GM21515 (cell line): Measurements from ENCODE around the gene PHF11.

ENCODE experiments used
- ATAC-seq: cut with Tn5 transposase; IDR thresholded peaks from one replicate; pipeline ENCODE4 v1.9.1; 2021; ENCODE audit not compliant: unreplicated experiment

PHF11 gene

DNA sequence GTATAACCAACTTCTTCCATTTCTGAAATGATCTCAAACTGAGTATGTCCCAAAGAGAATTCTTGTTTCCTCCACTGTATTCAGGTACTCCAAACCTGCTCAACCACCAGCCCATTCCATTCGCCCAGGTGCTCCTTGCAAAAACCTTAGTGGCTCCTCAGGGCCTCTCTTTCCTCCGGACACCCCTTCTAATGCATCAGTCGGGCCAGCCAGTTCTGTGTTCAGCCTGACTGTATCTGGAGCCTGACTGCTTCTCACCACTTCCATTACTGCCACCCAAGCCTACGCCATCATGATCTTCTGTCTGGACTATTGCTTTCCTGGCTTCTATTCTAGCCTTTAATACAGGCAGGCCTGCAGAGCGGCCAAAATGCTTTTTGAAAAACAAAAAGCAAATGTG, 1.5 kb downstream of the PHF11 start:
- no peak for ATAC-seq

DNA sequence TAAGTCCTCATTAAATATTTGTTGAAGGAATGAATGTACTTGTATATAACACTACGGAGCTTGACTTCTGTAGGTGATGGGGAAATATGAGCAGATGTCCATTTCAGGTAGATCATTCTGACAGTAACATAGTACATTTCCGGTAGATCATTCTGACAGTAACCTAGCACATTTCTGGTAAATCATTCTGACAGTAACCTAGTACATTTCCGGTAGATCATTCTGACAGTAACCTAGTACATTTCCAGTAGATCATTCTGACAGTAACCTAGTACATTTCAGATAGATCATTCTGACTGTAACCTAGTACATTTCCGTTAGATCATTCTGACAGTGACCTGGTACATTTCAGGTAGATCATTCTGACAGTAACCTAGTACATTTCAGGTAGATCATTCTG, 2.5 kb downstream of the PHF11 start:
- ATAC-seq = no peak

DNA sequence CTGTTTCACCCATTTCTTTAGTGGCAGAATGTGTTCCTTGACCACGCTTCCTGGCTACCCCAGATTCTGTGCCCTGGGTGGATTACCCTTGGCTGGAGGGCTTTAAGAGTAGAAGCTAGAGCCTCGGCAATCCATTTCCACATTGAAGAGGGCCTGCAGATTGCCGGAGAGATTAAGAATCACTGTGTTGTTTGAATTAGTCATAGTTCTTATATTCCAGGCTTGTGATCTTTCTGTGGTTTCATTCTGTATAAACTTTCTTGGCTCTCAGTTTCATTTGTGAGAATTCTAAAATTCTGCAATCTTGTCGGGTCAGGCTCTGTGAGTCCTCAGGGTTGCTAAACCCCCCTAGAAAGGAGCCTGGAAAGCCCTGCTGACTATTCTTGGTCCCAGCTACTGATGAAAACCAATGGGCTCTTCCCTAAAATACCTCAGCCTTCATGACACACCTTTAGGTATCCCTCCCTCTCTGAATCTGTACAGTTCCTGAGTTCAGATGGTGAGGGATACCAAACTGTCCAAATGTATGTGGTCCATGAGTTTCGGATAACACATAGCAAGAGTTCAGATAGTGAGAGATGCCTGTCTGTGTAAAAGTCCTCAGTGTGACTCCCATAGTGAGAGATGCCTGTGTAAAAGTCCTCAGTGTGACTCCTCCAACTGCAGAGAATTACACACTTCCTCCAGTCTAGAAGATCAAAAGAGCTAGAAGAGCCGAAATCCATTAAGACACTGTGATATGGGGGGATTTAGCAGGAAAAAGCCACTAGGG, 4.3 kb downstream of the PHF11 start:
- ATAC-seq = no peak

DNA sequence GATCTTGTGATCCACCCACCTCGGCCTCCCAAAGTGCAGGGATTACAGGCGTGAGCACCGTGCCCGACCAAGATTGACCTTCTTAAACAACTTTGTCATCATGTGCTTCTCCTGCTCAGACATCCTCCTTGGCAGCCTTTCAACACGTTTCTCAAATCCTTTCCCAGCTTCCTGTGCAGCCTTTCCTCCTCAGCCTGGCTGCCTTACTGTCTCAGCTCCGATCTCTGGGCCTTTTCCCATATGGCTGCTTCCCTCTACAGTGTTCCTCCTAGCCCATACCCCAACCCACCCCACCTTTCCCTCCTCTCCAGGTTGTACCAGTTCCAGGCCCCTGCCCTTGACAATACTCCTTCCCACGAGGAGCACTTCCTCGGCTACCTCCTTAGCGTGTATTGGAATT, 7.2 kb downstream of the PHF11 start:
- no peak for ATAC-seq

DNA sequence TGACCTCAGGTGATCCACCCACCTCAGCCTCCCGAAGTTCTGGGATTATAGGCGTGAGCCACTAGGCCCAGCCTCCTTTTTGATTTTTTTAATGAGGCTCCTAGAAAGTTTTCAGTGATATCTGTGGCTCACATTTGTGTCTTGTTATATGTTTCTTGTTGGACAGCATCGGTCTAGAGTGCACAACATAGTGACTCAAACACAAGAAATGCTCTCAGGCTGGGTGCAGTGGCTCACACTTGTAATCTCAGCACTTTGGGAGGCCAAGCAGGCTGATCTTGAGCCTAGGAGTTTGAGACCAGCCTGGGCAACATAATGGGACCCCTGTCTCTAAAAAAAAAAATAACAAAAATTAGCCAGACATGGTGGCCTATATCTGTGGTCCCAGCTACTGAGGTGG, 8.2 kb downstream of the PHF11 start:
- no peak for ATAC-seq

DNA sequence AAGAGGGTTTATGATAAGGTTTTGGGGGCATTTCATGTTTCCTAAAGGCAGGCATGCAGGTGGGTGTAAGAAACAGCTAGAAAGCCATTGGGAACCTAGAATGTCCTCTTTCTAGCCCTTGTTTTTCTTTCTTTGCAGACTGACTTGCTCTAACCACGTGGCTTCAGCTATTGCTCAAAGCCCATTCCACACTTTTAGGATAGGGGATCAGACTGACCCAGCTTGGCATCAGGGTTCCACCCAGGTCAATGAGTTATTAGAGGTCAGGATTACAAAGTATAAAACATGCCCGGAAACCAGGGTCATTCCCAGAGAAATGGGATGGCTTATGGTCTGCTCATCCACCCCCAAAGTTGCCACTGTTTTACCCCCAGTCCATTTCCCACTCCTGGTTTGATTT, 16.8 kb downstream of the PHF11 start:
- ATAC-seq = no peak

DNA sequence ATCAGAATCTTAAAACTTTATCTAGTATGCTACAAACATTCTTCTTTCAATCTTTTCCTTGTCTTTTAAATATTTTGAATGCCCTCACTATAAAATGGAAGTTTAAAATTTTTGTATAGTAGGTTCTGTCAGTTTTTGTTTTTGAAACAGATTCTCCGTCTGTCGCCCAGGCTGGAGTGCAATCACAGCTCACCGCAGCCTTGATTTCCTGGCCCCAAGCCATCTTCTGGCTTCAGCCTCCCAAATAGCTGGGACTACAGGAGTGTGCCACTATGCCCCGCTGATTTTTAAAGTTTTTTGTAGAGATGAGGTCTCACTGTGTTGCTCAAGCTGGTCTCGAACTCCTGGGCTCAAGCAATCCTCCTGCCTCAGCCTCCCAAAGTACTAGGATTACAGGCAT, 20.7 kb downstream of the PHF11 start:
- no peak for ATAC-seq

DNA sequence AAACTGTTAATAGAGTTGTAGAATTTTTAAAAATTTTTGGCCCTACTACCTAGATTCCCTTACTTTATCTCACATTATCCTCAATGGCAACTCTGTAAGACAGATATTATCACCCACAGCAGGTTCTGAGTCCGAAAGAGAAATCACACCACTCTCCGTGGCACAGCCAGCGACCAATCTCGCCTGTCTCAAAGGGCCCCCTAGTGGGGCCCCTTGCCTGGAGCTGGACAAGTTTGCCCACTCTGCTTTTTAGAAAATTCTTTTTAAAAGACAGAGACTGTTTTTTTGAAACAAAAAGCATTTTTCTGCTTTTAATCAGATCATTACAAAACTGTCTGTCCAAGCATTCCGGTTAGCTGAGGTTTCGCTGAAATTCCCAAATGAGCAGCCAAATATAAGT, 21.7 kb downstream of the PHF11 start:
- ATAC-seq = no peak

DNA sequence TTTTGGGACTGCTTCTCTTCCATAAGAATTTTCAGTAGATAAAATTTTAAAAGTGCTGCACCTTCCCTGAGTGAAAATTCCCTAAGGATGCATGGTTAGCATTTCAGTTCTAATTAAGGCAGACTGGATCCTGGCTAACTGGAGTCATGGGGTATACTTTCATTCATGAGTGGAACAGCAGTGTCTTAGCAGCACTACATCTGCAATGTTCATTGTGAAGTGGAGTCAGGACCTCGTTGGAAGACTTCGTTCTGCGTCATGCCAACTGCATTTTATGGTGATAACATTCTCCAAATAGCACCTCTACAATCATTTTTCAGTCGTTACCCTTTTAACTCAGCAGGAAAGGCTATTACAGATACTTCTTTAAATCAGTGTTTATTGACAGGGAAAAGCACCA, 25.5 kb downstream of the PHF11 start:
- ATAC-seq = no peak

DNA sequence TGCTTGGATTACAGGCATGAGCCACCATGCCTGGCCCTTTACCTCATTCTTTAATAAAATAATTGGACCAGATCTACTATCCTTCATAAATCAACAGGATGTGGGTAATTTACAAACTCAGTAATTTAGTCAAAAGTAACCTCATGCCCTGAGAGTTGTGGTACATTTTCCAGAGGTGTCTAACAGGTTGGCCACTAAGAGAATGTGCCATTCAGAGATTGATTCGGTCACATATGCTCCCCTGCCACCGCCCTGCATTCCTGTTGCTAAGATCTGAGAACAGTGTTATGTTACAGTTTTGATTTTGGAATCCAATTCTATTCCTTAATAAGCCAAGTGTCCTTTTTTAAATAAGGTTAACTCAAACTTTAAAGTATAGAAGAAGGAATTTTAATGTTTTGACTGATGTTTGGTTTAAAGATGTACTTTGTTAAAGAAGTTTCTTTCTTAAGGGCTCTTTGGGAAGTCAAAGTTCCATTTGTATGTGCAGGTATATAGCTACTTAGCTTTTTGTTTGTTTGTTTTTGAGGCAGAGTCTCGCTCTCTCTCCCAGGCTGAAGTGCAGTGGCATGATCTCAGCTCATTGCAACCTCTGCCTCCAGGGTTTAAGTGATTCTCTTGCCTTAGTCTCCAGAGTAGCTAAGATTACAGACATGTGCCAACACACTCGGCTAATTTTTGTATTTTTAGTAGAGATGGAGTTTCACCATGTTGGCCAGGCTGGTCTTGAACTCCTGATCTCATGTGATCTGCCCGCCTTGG, 29.2 kb downstream of the PHF11 start:
- ATAC-seq = no peak

DNA sequence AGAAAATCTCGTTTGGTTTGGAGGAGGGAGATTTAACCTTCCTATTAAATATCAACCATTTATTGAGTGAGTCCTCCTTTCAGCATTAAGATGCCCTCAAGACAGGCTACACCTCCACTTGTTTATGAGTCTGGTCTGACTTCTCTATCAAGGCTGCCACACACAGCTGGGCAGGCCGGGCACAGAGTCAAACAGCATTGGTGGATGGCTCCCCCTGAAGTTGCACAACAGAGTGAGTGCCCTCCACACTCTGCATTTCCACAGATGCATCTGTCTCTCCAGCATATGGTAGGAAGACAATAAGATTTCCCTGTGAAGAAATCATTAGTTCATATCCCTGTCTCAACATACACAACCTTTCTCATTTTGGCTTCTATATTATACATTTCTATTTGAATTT, 31.4 kb downstream of the PHF11 start:
- no peak for ATAC-seq

DNA sequence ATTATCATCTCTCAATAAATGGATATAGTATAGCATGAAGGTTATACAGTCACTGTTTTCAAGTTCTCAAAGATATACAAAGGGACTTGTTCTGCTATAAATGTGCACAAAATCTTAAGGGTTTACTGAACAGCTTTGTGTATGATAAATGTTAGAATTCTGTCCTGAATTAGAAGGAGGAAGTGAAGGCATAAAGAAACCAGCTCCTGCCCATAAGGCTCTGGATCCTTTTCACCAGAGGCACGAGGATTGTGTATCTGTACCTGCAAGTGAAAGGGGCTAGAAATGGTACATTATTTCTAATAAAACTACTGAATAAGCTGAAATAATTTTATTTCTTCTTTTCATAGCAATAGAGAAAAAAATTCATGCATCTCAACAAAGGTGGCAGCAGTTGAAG, 32.4 kb downstream of the PHF11 start:
- no peak for ATAC-seq

DNA sequence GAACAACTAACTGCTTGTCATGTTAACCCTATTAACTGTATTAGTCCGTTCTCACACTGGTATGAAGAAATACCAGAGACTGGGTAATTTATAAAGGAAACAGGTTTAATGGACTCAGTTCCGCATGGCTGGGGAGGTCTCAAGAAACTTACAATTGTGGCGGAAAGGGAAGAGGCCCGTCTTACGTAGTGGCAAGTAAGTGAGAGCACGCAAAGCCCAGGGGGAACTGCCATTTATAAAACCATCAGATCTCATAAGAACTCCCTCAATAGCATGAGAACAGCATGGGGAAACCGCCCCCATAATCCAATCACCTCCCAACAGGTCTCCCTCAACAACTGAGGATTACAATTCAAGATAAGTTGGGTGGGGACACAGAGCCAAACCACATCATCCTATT, 34.7 kb downstream of the PHF11 start:
- no peak for ATAC-seq

DNA sequence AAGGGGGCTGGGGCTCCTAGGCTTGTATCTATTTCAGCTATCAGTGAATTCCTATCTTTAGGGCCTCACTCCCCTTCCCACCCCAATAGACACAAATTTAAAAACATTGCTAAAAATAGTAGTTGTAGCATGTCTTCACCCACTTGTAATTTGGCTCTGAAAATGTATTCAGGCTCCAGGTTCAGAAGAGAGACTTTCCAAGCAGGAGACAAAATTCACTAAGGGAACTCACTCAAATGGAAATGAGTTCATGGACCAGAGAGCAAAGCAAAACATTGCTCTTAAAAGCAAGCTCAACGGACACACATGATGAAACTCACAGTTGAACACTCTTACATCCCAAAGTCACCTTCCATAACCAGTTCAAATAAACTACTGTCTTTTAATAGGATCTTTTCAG, 36.8 kb downstream of the PHF11 start:
- ATAC-seq = no peak

DNA sequence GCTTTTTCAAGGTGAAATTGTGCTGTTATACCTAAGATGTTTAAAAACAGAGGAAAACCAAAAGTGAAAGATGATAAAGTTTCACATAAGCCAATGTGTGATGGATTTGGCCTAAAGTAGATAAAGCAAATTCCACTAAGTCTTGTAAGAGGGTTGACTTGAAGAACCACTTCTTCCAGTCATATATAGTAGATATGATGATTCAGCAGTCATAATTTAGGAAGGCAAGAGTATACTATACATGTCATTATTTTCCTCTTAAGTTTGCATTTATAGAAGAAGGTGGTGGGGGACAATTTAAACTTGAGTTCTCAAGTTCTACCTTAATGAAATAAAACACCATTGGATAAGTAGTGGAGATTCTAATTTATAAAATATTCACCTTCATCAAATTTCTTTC, 37.3 kb downstream of the PHF11 start:
- ATAC-seq = no peak

DNA sequence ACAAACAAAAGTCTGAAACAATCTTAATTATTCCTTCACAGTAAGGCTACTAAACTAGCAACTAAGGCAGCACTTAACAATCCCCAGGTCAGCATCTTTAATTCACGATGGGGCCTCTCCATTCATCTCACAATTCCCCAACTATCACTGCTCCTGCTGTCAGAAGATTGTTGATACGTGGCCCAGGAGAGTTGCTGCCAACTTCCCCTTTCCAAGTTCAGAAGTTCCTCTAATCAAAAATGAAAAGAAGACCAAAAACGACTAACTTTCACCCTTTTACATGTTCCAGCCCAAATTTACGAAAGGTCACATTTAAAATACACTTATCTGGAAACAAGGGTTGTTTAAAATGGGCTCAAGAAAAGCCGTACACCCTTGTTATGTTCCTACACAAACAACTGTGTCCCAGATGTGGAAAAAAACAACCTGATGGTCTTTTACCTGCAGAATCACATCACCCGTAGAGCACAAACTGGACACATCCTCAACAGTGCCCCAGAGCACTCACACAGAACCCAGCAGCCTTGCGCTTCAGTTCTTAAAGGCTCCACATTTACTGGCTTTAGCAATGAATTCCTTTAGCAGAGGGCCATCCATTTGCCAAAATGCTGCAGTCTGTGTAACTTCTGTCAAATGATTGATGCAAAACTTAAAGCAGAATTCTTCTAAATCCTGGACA, 38.0 kb downstream of the PHF11 start:
- ATAC-seq = no peak

DNA sequence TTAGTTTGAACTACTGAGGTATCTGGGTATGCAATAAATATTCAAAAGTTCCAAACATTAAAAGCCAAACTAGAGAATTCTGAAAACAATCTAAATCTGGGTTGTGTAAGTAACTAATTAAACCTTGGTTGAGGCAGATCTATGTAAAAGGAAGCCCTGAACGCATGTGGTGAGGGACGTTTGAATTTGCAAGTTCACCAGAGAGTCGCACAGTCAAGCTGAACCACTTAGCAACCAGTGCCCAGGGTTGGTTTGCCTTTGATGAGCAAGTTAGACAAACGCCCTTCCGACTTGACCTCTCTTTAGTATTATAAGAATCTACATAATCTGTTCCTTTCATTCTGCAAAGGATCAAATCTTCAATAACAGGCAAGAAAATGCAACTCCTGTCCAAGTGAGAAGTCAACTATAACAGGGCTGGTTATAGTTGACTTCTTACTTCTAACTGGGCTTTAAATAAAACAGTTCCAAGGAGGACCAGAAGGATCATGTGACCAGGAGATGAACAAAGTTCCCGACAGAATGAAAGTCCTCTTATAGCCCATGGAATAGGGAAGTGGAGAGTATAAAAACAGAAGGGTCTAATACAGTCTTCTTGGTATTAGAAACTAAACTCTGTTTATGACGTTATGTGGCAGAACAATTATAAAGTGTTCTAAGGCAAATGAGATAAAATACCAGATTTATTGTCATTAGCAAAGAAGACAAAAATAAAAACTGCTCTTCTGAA, 40.6 kb downstream of the PHF11 start:
- ATAC-seq = no peak

DNA sequence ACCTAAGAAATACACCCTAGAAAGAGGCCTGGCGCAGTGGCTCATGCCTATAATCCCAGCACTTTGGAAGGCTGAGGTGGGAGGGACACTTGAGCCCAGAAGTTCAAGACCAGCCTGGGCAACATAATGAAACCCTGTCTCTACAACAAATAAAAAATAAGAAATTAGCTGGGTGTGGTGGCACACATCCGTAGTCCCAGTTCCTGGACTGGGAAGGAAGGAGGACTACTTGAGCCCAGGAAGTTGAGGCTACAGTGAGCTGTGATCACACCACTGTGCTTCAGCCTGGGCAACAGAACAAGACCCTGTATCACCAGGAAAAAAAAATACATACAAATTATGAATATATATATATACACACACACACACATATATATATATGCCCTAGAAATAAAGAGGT, 42.7 kb downstream of the PHF11 start:
- ATAC-seq = no peak

DNA sequence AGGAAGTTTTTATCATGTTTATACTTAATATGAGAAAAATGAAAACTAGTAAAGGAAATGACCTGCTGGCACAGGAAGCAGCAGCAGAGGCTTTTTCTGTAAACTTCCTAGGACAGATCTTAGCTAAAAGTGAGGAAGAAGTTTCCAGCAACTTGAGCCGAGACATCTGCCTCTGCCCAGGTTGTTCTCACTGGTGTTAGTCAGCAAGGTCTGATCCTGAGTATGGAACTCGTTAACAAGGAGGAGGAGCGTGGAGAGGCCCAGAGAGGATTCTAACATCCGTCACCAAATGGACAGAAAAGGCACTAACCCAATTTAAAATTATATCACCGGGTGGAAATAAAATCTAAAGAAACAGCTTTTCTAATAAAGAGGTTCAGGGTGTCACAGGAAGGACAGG, 43.6 kb downstream of the PHF11 start:
- no peak for ATAC-seq

DNA sequence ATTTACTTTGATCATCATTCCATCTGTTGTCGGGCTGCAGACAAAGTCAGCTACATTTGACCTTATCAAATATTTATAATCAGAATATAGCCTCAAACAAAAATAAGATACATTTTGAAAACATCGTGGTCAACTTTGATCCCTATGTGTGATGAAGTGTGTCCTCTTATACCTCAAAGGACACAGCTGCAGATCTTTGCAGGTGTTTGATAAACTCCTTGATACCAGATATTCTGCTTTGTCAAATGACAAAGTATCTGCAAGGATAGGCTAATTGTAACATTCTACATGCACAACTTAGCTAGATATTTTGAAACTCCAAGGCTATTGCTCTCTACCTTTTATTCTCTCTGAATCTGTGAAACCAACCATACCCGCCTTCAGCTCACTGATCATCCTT, 44.0 kb downstream of the PHF11 start:
- no peak for ATAC-seq

DNA sequence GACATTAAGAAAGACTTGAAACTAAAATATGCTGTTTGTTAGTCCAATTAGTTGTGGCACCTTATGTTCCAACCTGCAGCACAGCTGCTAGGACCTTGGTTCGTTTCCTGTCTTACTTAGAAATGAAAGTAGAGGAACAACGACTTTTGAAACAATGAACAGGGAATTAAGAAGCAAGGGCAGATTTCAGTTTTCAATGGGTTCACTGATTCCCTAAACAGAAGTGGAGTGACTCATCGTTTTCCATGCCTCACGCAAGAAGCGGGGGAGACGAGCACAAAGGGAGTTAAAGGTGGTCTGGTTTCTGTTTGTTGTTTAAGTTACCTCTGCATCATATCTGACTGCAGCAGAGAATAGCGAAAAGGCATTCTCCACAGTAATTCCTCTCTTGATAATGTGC, 44.8 kb downstream of the PHF11 start:
- ATAC-seq = no peak

DNA sequence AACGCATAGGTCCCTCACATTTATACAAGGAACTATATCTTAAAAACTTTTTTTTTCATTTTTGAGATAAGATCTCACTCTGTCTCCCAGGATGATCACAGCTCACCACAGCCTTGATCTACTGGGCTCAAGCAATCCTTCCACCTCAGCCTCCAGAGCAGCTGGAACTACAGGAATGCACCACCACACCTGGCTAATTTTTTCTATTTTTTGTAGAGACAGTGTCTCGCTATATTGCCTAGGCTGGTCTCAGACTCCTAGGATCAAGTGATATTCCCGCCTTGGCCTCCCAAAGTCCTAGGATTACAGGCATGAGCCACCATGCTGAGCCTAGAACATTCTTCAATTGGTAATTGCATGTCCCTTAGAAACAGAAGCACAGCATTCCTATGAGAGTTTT, 47.9 kb downstream of the PHF11 start:
- no peak for ATAC-seq
